GM23338 (cell line): ENCODE data around the gene GNG7. TPM values are rescaled to one million over a fixed set of nuclear protein-coding genes. Genes with fewer than 3 reads are reported as not detected.

ENCODE experiments used
- ATAC-seq: fragments of 200-7000 bp; cut with Tn5 transposase; 3 replicates; pipeline ENCODE4 v1.9.1; 2020
- DNase-seq: peaks from one replicate; pipeline ENCODE4 v3.0.0-alpha.2; 2015; ENCODE audit warnings: low spot score
- H2AFZ ChIP-seq: fragments of 200-600 bp; sonication (generic); 2 replicates; pipeline ENCODE4 v1.8.0; 2016; ENCODE audit warnings: antibody characterized with exemption, mild to moderate bottlenecking, moderate library complexity
- H3F3A ChIP-seq: fragments of 200-600 bp; sonication (generic); replicated peaks from 2 replicates; pipeline ENCODE4 v1.8.0; 2017; ENCODE audit warnings: antibody characterized with exemption, mixed run types, low read depth
- H3K27ac ChIP-seq: fragments of 200-600 bp; sonication (generic); 2 replicates; pipeline ENCODE4 v1.6.1; 2016; ENCODE audit warnings: low read depth
- H3K27me3 ChIP-seq: fragments of 200-600 bp; sonication (generic); 2 replicates; pipeline ENCODE4 v1.8.0; 2016; ENCODE audit warnings: mild to moderate bottlenecking, mixed run types, moderate library complexity; ENCODE audit not compliant: insufficient read depth
- H3K36me3 ChIP-seq: fragments of 200-600 bp; sonication (generic); 2 replicates; pipeline ENCODE4 v1.8.0; 2016; ENCODE audit warnings: mild to moderate bottlenecking; ENCODE audit not compliant: insufficient read depth
- H3K4me1 ChIP-seq: fragments of 200-600 bp; sonication (generic); 2 replicates; pipeline ENCODE4 v1.8.0; 2016; ENCODE audit warnings: mild to moderate bottlenecking, moderate library complexity; ENCODE audit not compliant: insufficient read depth
- H3K4me2 ChIP-seq: fragments of 200-600 bp; sonication (generic); 2 replicates; pipeline ENCODE4 v1.7.1; 2017; ENCODE audit warnings: mixed run types
- H3K4me3 ChIP-seq: fragments of 200-600 bp; sonication (generic); 2 replicates; pipeline ENCODE4 v1.6.1; 2016; ENCODE audit warnings: mixed run types
- H3K79me2 ChIP-seq: fragments of 200-600 bp; sonication (generic); replicated peaks from 2 replicates; pipeline ENCODE4 v1.8.0; 2017; ENCODE audit warnings: mild to moderate bottlenecking; ENCODE audit not compliant: insufficient read depth
- H3K9me2 ChIP-seq: fragments of 200-600 bp; sonication (generic); 2 replicates; pipeline ENCODE4 v1.8.0; 2017; ENCODE audit not compliant: insufficient read depth
- H4K20me1 ChIP-seq: fragments of 200-600 bp; sonication (generic); replicated peaks from 2 replicates; pipeline ENCODE4 v1.8.0; 2017; ENCODE audit warnings: mild to moderate bottlenecking; ENCODE audit not compliant: insufficient read depth
- H3K27ac Mint-ChIP-seq: 2 replicates; pipeline ENCODE4 v1.8.0; 2020; ENCODE audit warnings: inconsistent platforms, mild to moderate bottlenecking, moderate library complexity, mixed read lengths
- H3K27me3 Mint-ChIP-seq: 3 replicates; pipeline ENCODE4 v1.8.0; 2022; ENCODE audit warnings: low read depth, mild to moderate bottlenecking, moderate library complexity, mixed read lengths, inconsistent platforms; ENCODE audit not compliant: insufficient read depth, poor library complexity
- H3K36me3 Mint-ChIP-seq: 3 replicates; pipeline ENCODE4 v1.8.0; 2021; ENCODE audit warnings: low read depth, mild to moderate bottlenecking, inconsistent platforms, moderate library complexity, mixed read lengths
- H3K4me1 Mint-ChIP-seq: 3 replicates; pipeline ENCODE4 v1.8.0; 2020; ENCODE audit warnings: mild to moderate bottlenecking, inconsistent platforms, mixed read lengths
- H3K4me3 Mint-ChIP-seq: 3 replicates; pipeline ENCODE4 v1.8.0; 2021; ENCODE audit warnings: moderate library complexity, mild to moderate bottlenecking, inconsistent platforms, mixed read lengths
- H3K9me3 Mint-ChIP-seq: 3 replicates; pipeline ENCODE4 v1.8.0; 2020; ENCODE audit warnings: moderate library complexity, mild to moderate bottlenecking, inconsistent platforms, mixed read lengths
- CREB1 ChIP-seq: fragments of 250-450 bp; sonication (Bioruptor Pico); IDR thresholded peaks from 2 replicates; pipeline ENCODE4 v1.5.0; 2020; ENCODE audit warnings: low read depth, mild to moderate bottlenecking, moderate library complexity
- EZH2 ChIP-seq: fragments of 200-600 bp; sonication (generic); IDR thresholded peaks from one replicate; pipeline ENCODE4 v1.8.0; 2017; ENCODE audit warnings: antibody characterized with exemption, mild to moderate bottlenecking, low read depth; ENCODE audit not compliant: unreplicated experiment
- EZH2phosphoT487 ChIP-seq: fragments of 200-600 bp; sonication (generic); IDR thresholded peaks from one replicate; pipeline ENCODE4 v1.8.1; 2018; ENCODE audit warnings: antibody characterized with exemption; ENCODE audit not compliant: unreplicated experiment
- NANOG ChIP-seq: IDR thresholded peaks from 2 replicates; pipeline ENCODE4 v1.6.1; 2016; ENCODE audit warnings: antibody characterized with exemption, borderline replicate concordance
- STAT1 ChIP-seq: IDR thresholded peaks from one replicate; pipeline ENCODE4 v1.6.1; 2016; ENCODE audit warnings: antibody characterized with exemption; ENCODE audit not compliant: unreplicated experiment
- ZNF114 ChIP-seq: fragments of 250-450 bp; sonication (Bioruptor Pico); IDR thresholded peaks from 2 replicates; pipeline ENCODE4 v1.5.0; 2020; ENCODE audit warnings: mild to moderate bottlenecking, moderate library complexity
- ZNF331 ChIP-seq: fragments of 250-450 bp; sonication (Bioruptor Pico); IDR thresholded peaks from 2 replicates; pipeline ENCODE4 v1.5.0; 2020; ENCODE audit warnings: low read depth, mild to moderate bottlenecking, moderate library complexity
- polyA plus RNA-seq: library from polyadenylated mRNA; unstranded; fragments of >200 nt; fragmentation: Nextera tagmentation; extraction: Ambion mirVana; gene quantifications from 2 replicates; pipeline ENCODE4 v1.2.1, GENCODE V29; 2016
- total RNA-seq: library from RNA; depleted of rRNA; stranded (reverse); fragments of >200 nt; shearing (Covaris generic); gene quantifications from 2 replicates; pipeline ENCODE4 v1.2.3, GENCODE V29; 2014
- TF ChIP-seq, protein P1 (sequence below), 2 experiments: fragments of 200-600 bp in 1 of 2; sonication (generic) in 1 of 2; conservative IDR thresholded peaks; 2 replicates each; pipeline versions ENCODE4 v1.5.1 to v1.6.1; 2016 to 2017; ENCODE audit warnings: antibody characterized with exemption in 2 of 2, low read depth in 2 of 2, mild to moderate bottlenecking in 2 of 2, moderate library complexity in 1 of 2
- TF ChIP-seq, protein P2 (sequence below): IDR thresholded peaks from 2 replicates; pipeline ENCODE4 v1.6.1; 2016; ENCODE audit warnings: antibody characterized with exemption
- TF ChIP-seq, protein P3 (sequence below): IDR thresholded peaks from one replicate; pipeline ENCODE4 v1.6.1; 2018; ENCODE audit warnings: antibody characterized with exemption; ENCODE audit not compliant: unreplicated experiment
- TF ChIP-seq, protein P4 (sequence below): fragments of 250-450 bp; sonication (Bioruptor Pico); IDR thresholded peaks from 2 replicates; pipeline ENCODE4 v1.5.0; 2020; ENCODE audit warnings: mild to moderate bottlenecking, moderate library complexity

The GNG7 gene
- total and polyA plus RNA-seq, 2 experiments from 2014 or later: 5.1 to 5.4 TPM

DNA sequence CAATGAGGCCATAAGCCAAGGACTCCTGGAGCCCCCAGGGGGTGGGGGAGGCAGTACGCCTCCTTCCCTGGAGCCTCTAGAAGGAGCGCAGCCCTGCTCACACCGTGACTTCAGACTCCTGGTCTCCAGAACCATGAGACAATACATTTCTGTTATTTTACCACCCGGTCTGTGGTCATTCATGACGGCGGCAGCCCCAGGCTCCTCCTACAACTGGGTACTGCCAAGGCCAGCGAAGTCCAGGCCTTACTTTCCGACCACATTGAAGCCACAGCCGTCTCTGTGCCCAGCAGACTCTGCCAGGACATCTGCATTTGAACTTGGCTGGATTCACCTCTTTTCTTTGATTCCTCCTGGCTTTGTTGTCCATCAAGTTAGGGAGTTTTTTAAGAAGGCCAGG, 10.5 kb downstream of the GNG7 start (continued):
- TF ChIP-seq, protein P1, sequence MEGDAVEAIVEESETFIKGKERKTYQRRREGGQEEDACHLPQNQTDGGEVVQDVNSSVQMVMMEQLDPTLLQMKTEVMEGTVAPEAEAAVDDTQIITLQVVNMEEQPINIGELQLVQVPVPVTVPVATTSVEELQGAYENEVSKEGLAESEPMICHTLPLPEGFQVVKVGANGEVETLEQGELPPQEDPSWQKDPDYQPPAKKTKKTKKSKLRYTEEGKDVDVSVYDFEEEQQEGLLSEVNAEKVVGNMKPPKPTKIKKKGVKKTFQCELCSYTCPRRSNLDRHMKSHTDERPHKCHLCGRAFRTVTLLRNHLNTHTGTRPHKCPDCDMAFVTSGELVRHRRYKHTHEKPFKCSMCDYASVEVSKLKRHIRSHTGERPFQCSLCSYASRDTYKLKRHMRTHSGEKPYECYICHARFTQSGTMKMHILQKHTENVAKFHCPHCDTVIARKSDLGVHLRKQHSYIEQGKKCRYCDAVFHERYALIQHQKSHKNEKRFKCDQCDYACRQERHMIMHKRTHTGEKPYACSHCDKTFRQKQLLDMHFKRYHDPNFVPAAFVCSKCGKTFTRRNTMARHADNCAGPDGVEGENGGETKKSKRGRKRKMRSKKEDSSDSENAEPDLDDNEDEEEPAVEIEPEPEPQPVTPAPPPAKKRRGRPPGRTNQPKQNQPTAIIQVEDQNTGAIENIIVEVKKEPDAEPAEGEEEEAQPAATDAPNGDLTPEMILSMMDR (conservative IDR thresholded peaks at IDR 0.05; ENCODE audit: low read depth in 2 of 2): no peak
- TF ChIP-seq, protein P2, sequence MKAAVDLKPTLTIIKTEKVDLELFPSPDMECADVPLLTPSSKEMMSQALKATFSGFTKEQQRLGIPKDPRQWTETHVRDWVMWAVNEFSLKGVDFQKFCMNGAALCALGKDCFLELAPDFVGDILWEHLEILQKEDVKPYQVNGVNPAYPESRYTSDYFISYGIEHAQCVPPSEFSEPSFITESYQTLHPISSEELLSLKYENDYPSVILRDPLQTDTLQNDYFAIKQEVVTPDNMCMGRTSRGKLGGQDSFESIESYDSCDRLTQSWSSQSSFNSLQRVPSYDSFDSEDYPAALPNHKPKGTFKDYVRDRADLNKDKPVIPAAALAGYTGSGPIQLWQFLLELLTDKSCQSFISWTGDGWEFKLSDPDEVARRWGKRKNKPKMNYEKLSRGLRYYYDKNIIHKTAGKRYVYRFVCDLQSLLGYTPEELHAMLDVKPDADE: no peak
- TF ChIP-seq EZH2phosphoT487 (no peak), NANOG (no peak), ZNF114 (no peak), CREB1 (CRISPR knock-in tag) (no peak), STAT1 (no peak), EZH2 (no peak), ZNF331 (no peak)
- TF ChIP-seq, protein P3, sequence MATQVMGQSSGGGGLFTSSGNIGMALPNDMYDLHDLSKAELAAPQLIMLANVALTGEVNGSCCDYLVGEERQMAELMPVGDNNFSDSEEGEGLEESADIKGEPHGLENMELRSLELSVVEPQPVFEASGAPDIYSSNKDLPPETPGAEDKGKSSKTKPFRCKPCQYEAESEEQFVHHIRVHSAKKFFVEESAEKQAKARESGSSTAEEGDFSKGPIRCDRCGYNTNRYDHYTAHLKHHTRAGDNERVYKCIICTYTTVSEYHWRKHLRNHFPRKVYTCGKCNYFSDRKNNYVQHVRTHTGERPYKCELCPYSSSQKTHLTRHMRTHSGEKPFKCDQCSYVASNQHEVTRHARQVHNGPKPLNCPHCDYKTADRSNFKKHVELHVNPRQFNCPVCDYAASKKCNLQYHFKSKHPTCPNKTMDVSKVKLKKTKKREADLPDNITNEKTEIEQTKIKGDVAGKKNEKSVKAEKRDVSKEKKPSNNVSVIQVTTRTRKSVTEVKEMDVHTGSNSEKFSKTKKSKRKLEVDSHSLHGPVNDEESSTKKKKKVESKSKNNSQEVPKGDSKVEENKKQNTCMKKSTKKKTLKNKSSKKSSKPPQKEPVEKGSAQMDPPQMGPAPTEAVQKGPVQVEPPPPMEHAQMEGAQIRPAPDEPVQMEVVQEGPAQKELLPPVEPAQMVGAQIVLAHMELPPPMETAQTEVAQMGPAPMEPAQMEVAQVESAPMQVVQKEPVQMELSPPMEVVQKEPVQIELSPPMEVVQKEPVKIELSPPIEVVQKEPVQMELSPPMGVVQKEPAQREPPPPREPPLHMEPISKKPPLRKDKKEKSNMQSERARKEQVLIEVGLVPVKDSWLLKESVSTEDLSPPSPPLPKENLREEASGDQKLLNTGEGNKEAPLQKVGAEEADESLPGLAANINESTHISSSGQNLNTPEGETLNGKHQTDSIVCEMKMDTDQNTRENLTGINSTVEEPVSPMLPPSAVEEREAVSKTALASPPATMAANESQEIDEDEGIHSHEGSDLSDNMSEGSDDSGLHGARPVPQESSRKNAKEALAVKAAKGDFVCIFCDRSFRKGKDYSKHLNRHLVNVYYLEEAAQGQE: no peak

DNA sequence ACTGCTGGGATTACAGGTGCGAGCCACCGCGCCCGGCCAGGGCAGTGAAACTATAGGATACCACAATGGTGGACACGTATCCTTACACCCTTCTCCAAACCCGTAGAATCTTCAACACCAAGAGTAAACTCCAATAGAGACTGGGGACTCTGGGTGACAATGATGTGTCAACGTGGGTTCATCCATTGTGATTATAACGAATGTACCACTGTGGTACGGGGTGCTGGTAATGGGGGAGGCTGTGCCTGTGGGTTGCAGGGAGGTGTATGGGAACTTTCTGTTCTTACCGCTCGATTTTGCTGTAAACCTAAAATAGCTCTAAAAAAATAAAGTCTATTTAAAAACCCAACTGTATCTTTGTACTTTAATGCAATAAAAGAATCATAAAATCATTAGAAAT, 11.6 kb downstream of the GNG7 start:
- H2AFZ ChIP-seq: no peak overlapping the region
- Mint-ChIP-seq H3K27me3 (peaks cover 13% of the 10 kb centered on the region), H3K4me3 (no peak overlapping the region), H3K27ac (no peak overlapping the region), H3K4me1 (no peaks in the 10 kb centered on the region), H3K36me3 (no peaks in the 10 kb centered on the region), H3K9me3 (no peaks in the 10 kb centered on the region)
- no peaks in the 10 kb centered on the region; the same call in 1 of the 2 replicates for H4K20me1 ChIP-seq
- no peaks in the 10 kb centered on the region for H3K4me1 ChIP-seq
- no peaks in the 10 kb centered on the region for H3K36me3 ChIP-seq
- no peaks in the 10 kb centered on the region for H3K27me3 ChIP-seq
- no peaks in the 10 kb centered on the region for H3F3A ChIP-seq
- H3K4me2 ChIP-seq: no peak overlapping the region
- H3K4me3 ChIP-seq: no peak overlapping the region
- no peak overlapping the region for H3K27ac ChIP-seq
- H3K79me2 ChIP-seq: no peaks in the 10 kb centered on the region
- ATAC-seq (no peak), DNase-seq (no peak)
- H3K9me2 ChIP-seq: no peaks in the 10 kb centered on the region
- TF ChIP-seq, protein P4, sequence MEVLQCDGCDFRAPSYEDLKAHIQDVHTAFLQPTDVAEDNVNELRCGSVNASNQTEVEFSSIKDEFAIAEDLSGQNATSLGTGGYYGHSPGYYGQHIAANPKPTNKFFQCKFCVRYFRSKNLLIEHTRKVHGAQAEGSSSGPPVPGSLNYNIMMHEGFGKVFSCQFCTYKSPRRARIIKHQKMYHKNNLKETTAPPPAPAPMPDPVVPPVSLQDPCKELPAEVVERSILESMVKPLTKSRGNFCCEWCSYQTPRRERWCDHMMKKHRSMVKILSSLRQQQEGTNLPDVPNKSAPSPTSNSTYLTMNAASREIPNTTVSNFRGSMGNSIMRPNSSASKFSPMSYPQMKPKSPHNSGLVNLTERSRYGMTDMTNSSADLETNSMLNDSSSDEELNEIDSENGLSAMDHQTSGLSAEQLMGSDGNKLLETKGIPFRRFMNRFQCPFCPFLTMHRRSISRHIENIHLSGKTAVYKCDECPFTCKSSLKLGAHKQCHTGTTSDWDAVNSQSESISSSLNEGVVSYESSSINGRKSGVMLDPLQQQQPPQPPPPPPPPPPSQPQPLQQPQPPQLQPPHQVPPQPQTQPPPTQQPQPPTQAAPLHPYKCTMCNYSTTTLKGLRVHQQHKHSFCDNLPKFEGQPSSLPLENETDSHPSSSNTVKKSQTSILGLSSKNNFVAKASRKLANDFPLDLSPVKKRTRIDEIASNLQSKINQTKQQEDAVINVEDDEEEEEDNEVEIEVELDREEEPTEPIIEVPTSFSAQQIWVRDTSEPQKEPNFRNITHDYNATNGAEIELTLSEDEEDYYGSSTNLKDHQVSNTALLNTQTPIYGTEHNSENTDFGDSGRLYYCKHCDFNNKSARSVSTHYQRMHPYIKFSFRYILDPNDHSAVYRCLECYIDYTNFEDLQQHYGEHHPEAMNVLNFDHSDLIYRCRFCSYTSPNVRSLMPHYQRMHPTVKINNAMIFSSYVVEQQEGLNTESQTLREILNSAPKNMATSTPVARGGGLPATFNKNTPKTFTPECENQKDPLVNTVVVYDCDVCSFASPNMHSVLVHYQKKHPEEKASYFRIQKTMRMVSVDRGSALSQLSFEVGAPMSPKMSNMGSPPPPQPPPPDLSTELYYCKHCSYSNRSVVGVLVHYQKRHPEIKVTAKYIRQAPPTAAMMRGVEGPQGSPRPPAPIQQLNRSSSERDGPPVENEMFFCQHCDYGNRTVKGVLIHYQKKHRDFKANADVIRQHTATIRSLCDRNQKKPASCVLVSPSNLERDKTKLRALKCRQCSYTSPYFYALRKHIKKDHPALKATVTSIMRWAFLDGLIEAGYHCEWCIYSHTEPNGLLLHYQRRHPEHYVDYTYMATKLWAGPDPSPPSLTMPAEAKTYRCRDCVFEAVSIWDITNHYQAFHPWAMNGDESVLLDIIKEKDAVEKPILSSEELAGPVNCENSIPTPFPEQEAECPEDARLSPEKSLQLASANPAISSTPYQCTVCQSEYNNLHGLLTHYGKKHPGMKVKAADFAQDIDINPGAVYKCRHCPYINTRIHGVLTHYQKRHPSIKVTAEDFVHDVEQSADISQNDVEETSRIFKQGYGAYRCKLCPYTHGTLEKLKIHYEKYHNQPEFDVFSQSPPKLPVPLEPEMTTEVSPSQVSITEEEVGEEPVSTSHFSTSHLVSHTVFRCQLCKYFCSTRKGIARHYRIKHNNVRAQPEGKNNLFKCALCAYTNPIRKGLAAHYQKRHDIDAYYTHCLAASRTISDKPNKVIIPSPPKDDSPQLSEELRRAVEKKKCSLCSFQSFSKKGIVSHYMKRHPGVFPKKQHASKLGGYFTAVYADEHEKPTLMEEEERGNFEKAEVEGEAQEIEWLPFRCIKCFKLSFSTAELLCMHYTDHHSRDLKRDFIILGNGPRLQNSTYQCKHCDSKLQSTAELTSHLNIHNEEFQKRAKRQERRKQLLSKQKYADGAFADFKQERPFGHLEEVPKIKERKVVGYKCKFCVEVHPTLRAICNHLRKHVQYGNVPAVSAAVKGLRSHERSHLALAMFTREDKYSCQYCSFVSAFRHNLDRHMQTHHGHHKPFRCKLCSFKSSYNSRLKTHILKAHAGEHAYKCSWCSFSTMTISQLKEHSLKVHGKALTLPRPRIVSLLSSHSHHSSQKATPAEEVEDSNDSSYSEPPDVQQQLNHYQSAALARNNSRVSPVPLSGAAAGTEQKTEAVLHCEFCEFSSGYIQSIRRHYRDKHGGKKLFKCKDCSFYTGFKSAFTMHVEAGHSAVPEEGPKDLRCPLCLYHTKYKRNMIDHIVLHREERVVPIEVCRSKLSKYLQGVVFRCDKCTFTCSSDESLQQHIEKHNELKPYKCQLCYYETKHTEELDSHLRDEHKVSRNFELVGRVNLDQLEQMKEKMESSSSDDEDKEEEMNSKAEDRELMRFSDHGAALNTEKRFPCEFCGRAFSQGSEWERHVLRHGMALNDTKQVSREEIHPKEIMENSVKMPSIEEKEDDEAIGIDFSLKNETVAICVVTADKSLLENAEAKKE (CRISPR knock-in tag): no peak
- no peak for TF ChIP-seq NANOG
